Ovary (tissue), 3 donors: ENCODE results near the gene SVEP1.

Experiments
- CTCF ChIP-seq, 3 donors: fragments of 450-650 bp in 2 of 3; fragments of 200-600 bp in 1 of 3; IDR thresholded peaks; one replicate each; pipeline versions ENCODE4 v1.5.1 to v1.8.0; 2016 to 2022; ENCODE audit warnings: antibody characterized with exemption in 3 of 3, mild to moderate bottlenecking in 1 of 3
- POLR2A ChIP-seq: fragments of 450-650 bp; IDR thresholded peaks from one replicate; pipeline ENCODE4 v1.6.1; 2017; ENCODE audit warnings: antibody characterized with exemption, mild to moderate bottlenecking, moderate library complexity
- donor health status: DM: no; HTN: no; CAD: no.

GRCh38 chr9:110389148-110389750 lies 190.3 kb downstream of the SVEP1 start:
- TF ChIP-seq CTCF (IDR thresholded peaks at IDR 0.05) (no peak), POLR2A (no peak)
